Measurements from ENCODE around the gene IFRD2.

GRCh38 chr3:50260942-50261441, 31.2 kb downstream of the IFRD2 start:
- TF ChIP-seq EZH2 (IDR thresholded peaks at IDR 0.05) = no peak
- no peak for TF ChIP-seq POLR2AphosphoS5 (IDR thresholded peaks at IDR 0.05; ENCODE audit: borderline replicate concordance, low read depth, low read length)
